Endothelial cell of umbilical vein (primary cell): ENCODE measurements around the gene ATXN7L1. TPM values are rescaled to one million over a fixed set of nuclear protein-coding genes. Genes with fewer than 3 reads are reported as not detected.

Source experiments
- BruUV-seq: library from RNA; stranded (reverse); fragments of 400-500 nt; replicated peaks from 2 replicates; lab custom pipeline; 2021; lab: Mats Ljungman, UMichigan
- CTCF ChIA-PET: fragments of 300-600, 350-600 bp; sonication (Branson Sonifier 250); formaldehyde crosslinking; loops from one replicate; lab custom pipeline; 2021; ENCODE audit warnings: antibody characterized with exemption, inconsistent platforms; lab: Charles Lee
- POLR2A ChIA-PET: fragments of 300-600, 350-600 bp; sonication (Branson Sonifier 250); formaldehyde crosslinking; loops from one replicate; lab custom pipeline; 2021; ENCODE audit warnings: antibody characterized with exemption, inconsistent platforms; lab: Charles Lee
- DNase-seq: peaks from one replicate; pipeline ENCODE4 v3.0.0-alpha.2; 2011; ENCODE audit warnings: low read depth, low spot score
- FAIRE-seq: peaks from 2 replicates; lab custom pipeline; 2011; peaks lifted over from hg19 to GRCh38; lab: Jason Lieb, UNC
- H2AFZ ChIP-seq: 2 replicates; pipeline ENCODE4 v1.6.0; 2012; ENCODE audit warnings: low read depth, low read length, control low read depth, inconsistent platforms
- H3K27ac ChIP-seq: 2 replicates; pipeline ENCODE4 v1.5.1; 2011; ENCODE audit warnings: low read depth, mild to moderate bottlenecking, control low read depth, low read length, moderate library complexity; ENCODE audit not compliant: insufficient read depth
- H3K27me3 ChIP-seq, 2 experiments: 2 replicates each; pipeline versions ENCODE4 v1.6.0 to v1.6.1; 2011; ENCODE audit warnings: low read length in 2 of 2, mixed read lengths in 1 of 2; ENCODE audit not compliant: control insufficient read depth in 2 of 2, insufficient read depth in 2 of 2
- H3K36me3 ChIP-seq, 2 experiments: 2 replicates in 1 of 2; 3 replicates in 1 of 2; pipeline ENCODE4 v1.5.1; 2011; ENCODE audit warnings: low read length in 2 of 2, mild to moderate bottlenecking in 1 of 2, moderate library complexity in 1 of 2; ENCODE audit not compliant: control insufficient read depth in 2 of 2, insufficient read depth in 2 of 2; ENCODE audit errors: extremely low read depth in 1 of 2
- H3K4me1 ChIP-seq: 3 replicates; pipeline ENCODE4 v1.5.1; 2011; ENCODE audit warnings: mild to moderate bottlenecking, low read length; ENCODE audit not compliant: control insufficient read depth, insufficient read depth; ENCODE audit errors: extremely low read depth
- H3K4me2 ChIP-seq: 2 replicates; pipeline ENCODE4 v1.6.1; 2011; ENCODE audit warnings: low read length, control low read depth, mixed read lengths; ENCODE audit not compliant: insufficient read depth
- H3K4me3 ChIP-seq, 3 experiments: fragments of 200-600 bp in 1 of 3; sonication (generic), shearing (Covaris generic) in 1 of 3; replicated peaks in 1 of 3; 2 replicates each; pipeline ENCODE4 v1.5.1; 2011 to 2016; ENCODE audit warnings: control low read depth in 3 of 3, low read length in 3 of 3, mild to moderate bottlenecking in 2 of 3, inconsistent platforms in 1 of 3, low read depth in 1 of 3, moderate library complexity in 1 of 3; ENCODE audit not compliant: insufficient read depth in 1 of 3
- H3K79me2 ChIP-seq: 2 replicates; pipeline ENCODE4 v1.6.0; 2012; ENCODE audit warnings: low read length, inconsistent platforms; ENCODE audit not compliant: control insufficient read depth, insufficient read depth
- H3K9ac ChIP-seq: replicated peaks from 2 replicates; pipeline ENCODE3; 2011; ENCODE audit warnings: low read length, control low read depth; ENCODE audit not compliant: insufficient read depth; ENCODE audit errors: extremely low read depth
- H3K9me1 ChIP-seq: replicated peaks from 3 replicates; pipeline ENCODE4 v1.6.0; 2011; ENCODE audit warnings: mild to moderate bottlenecking, low read length; ENCODE audit not compliant: control insufficient read depth, insufficient read depth; ENCODE audit errors: extremely low read depth
- H3K9me3 ChIP-seq: replicated peaks from 2 replicates; pipeline ENCODE4 v1.5.1; 2012; ENCODE audit warnings: low read length, inconsistent platforms; ENCODE audit not compliant: control insufficient read depth, insufficient read depth
- H4K20me1 ChIP-seq: replicated peaks from 2 replicates; pipeline ENCODE3; 2011; ENCODE audit warnings: mild to moderate bottlenecking, low read length; ENCODE audit not compliant: control insufficient read depth, insufficient read depth; ENCODE audit errors: extremely low read depth
- CTCF ChIP-seq, 2 donors: IDR thresholded peaks; 1 replicate in 1 of 2; 2 replicates in 1 of 2; pipeline ENCODE4 v1.5.1; 2011; ENCODE audit warnings: low read length in 2 of 2, mild to moderate bottlenecking in 2 of 2, moderate library complexity in 2 of 2, control low read depth in 1 of 2, inconsistent platforms in 1 of 2, low read depth in 1 of 2; ENCODE audit not compliant: insufficient read depth in 1 of 2; ENCODE audit errors: extremely low read depth in 1 of 2
- EZH2 ChIP-seq: IDR thresholded peaks from 2 replicates; pipeline ENCODE4 v1.6.1; 2012; ENCODE audit warnings: borderline replicate concordance, low read depth, mild to moderate bottlenecking, moderate library complexity, low read length, inconsistent platforms; ENCODE audit not compliant: severe bottlenecking
- FOS ChIP-seq: IDR thresholded peaks from 2 replicates; pipeline ENCODE4 v1.6.1; 2011; ENCODE audit warnings: mild to moderate bottlenecking, low read length, moderate library complexity, borderline replicate concordance; ENCODE audit not compliant: insufficient read depth
- GATA2 ChIP-seq: IDR thresholded peaks from 2 replicates; pipeline ENCODE4 v1.7.0; 2011; ENCODE audit warnings: low read depth, mild to moderate bottlenecking, moderate library complexity, mixed read lengths, low read length; ENCODE audit not compliant: insufficient read length, insufficient read depth
- JUN ChIP-seq: IDR thresholded peaks from 2 replicates; pipeline ENCODE4 v1.6.1; 2011; ENCODE audit warnings: borderline replicate concordance, low read depth; ENCODE audit not compliant: insufficient read length, insufficient read depth
- MAX ChIP-seq: IDR thresholded peaks from 2 replicates; pipeline ENCODE4 v1.6.1; 2011; ENCODE audit not compliant: insufficient read depth, insufficient read length
- MYC ChIP-seq: IDR thresholded peaks from one replicate; pipeline ENCODE4 v1.6.1; 2011; ENCODE audit warnings: mild to moderate bottlenecking, low read depth, low read length
- POLR2A ChIP-seq: IDR thresholded peaks from 2 replicates; pipeline ENCODE4 v1.6.1; 2012; ENCODE audit warnings: low read depth, mild to moderate bottlenecking, control low read depth, low read length
- POLR2AphosphoS5 ChIP-seq: IDR thresholded peaks from 2 replicates; pipeline ENCODE4 v1.6.1; 2012; ENCODE audit warnings: low read depth, mild to moderate bottlenecking, control low read depth, low read length, moderate library complexity; ENCODE audit not compliant: insufficient read depth
- dilution Hi-C: fragments of 300-500 bp; cut with MboI; formaldehyde crosslinking; loops from one replicate; pipeline ENCODE4 v1.15.0; 2019; ENCODE audit warnings: low sequenced_read_pairs; ENCODE audit not compliant: extremely low pct_ligation_motif_present
- intact Hi-C: fragments of 100-400 bp; cut with micrococcal nuclease; formaldehyde crosslinking; loops from one replicate; pipeline ENCODE4 v1.10.0; 2022
- polyA plus RNA-seq, 4 experiments: library from polyadenylated mRNA; depleted of rRNA in 3 of 4; stranded (reverse) in 3 of 4; unstranded in 1 of 4; fragments of >200 nt; gene quantifications; 2 replicates each; pipeline versions ENCODE4 v1.2.1 to v1.2.3, GENCODE V29; 2011 to 2012; ENCODE audit warnings: missing spikeins in 1 of 4
- total RNA-seq: library from RNA; stranded (reverse); gene quantifications from 2 replicates; pipeline ENCODE4 v1.2.3, GENCODE V29; 2021

The ATXN7L1 gene
- total and polyA plus RNA-seq, 2 donors (not counting 3 experiments of a cell fraction or from before 2014, with no cell fraction given), result 4.6 to 15.6 TPM

- ChIA-PET CTCF (interaction anchor here (1.1 to 2.6 kb wide), 6 partner anchors 9 to 134 kb away, joined by 3 to 8 read pairs (median 4); partner anchors contain the start of gene ATXN7L1), POLR2A (no interaction called here)
- Histone ChIP-seq H3K36me3 (no peaks in the 10 kb centered on the region), H3K9ac (no peak overlapping the region), H3K4me3 (no peak overlapping the region), H3K4me2 (no peak overlapping the region), H3K79me2 (no peaks in the 10 kb centered on the region), H3K27me3 (no peaks in the 10 kb centered on the region), H2AFZ (no peak overlapping the region), H4K20me1 (no peaks in the 10 kb centered on the region), H3K4me1 (no peaks in the 10 kb centered on the region), H3K9me3 (no peaks in the 10 kb centered on the region), H3K27ac (no peak overlapping the region), H3K9me1 (no peaks in the 10 kb centered on the region)
- no TSS peak for BruUV-seq
- dilution Hi-C loops, result no loop called here
- DNase-seq (no peak), FAIRE-seq (no peak)
- intact Hi-C loops, result loop anchor here (5.0 kb wide), 1 partner anchor 120 kb away; no protein-coding TSS in a partner anchor
- TF ChIP-seq MAX (no peak), POLR2A (no peak), EZH2 (no peak), CTCF (IDR thresholded peaks at IDR 0.05; ENCODE audit: extremely low read depth in 1 of 2, insufficient read depth in 1 of 2, low read depth in 1 of 2, low read length in 2 of 2) (no peak), FOS (no peak), JUN (no peak), POLR2AphosphoS5 (no peak), MYC (no peak), GATA2 (no peak)
These were observed 11.3 kb upstream of the ATXN7L1 start for GRCh38 chr7:105887569-105888189.
